ENCODE data around the gene MPZL2. TPM values are rescaled to one million over a fixed set of nuclear protein-coding genes. Genes with fewer than 3 reads are reported as not detected.

MPZL2 gene
- total RNA-seq, 4 donors from 2014 or later: 59.5 to 86.5 (median 75.0) TPM

GRCh38 chr11:118216621-118217481, 47.2 kb downstream of the MPZL2 start:
- Histone ChIP-seq H3K27me3 (peaks cover 22% of the 10 kb centered on the region), H3K4me1 (peaks cover 11 to 31% (median 25%) of the 10 kb centered on the region in 4 donors), H3K4me3 (no peak overlapping the region), H3K36me3 (no peaks in the 10 kb centered on the region), H3K9me3 (no peaks in the 10 kb centered on the region), H3K27ac (peak overlapping the region; percentile 9 to 39 (median 20))
- TF ChIP-seq CTCF (IDR thresholded peaks at IDR 0.05) (no peak), POLR2AphosphoS5 (IDR thresholded peaks at IDR 0.05) (no peak), EP300 (IDR thresholded peaks at IDR 0.05; ENCODE audit: low read depth) (no peak), POLR2A (IDR thresholded peaks at IDR 0.05) (no peak)
- DNase-seq: no peak
- in situ Hi-C loops (cut with MboI; ENCODE audit: low pct_ligation_motif_present in 1 of 4, low pct_unique_long_range_greater_than_20kb in 1 of 4, low sequenced_read_pairs in 3 of 4): no loop called here
- intact Hi-C loops (cut with DNase I; ENCODE audit: low total_unique reads): no loop called here
- WGBS, 2 donors (ENCODE audit: low coverage in 1 of 2): 68 to 77% methylated on average over 7 to 11 of the region's 11 CpGs

GRCh38 chr11:118215765-118216164, 48.3 kb downstream of the MPZL2 start:
- in situ Hi-C loops (cut with MboI; ENCODE audit: low pct_ligation_motif_present in 1 of 4, low pct_unique_long_range_greater_than_20kb in 1 of 4, low sequenced_read_pairs in 3 of 4): no loop called here
- Histone ChIP-seq H3K4me1 (peaks cover 14 to 42% (median 33%) of the 10 kb centered on the region in 4 donors), H3K27me3 (peaks cover 11% of the 10 kb centered on the region), H3K4me3 (no peak overlapping the region), H3K36me3 (no peaks in the 10 kb centered on the region), H3K27ac (peak overlapping the region; percentile 9 to 63 (median 46)), H3K9me3 (no peaks in the 10 kb centered on the region)
- no peak for TF ChIP-seq POLR2A (IDR thresholded peaks at IDR 0.05)
- no peak for DNase-seq
- intact Hi-C loops (cut with DNase I; ENCODE audit: low total_unique reads): no loop called here
- 90% methylated on average over 7 of the region's 7 CpGs; no CpG with 5 or more reads in 1 of the 2 donors for WGBS, 2 donors (ENCODE audit: low coverage in 1 of 2)

GRCh38 chr11:118215262-118215661, 48.8 kb downstream of the MPZL2 start:
- peaks cover 9% of the 10 kb centered on the region for H3K27me3 ChIP-seq
- H3K4me3 ChIP-seq: no peak overlapping the region
- DNase-seq: no peak
- in situ Hi-C loops (cut with MboI; ENCODE audit: low pct_ligation_motif_present in 1 of 4, low pct_unique_long_range_greater_than_20kb in 1 of 4, low sequenced_read_pairs in 3 of 4): no loop called here
- peak overlapping the region; percentile 41 to 63 (median 56) for H3K27ac ChIP-seq
- WGBS, 2 donors (ENCODE audit: low coverage in 1 of 2): 84 to 94% methylated on average over 3 of the region's 3 CpGs
- no peaks in the 10 kb centered on the region for H3K36me3 ChIP-seq
- intact Hi-C loops (cut with DNase I; ENCODE audit: low total_unique reads): no loop called here
- peaks cover 15 to 47% (median 34%) of the 10 kb centered on the region in 4 donors for H3K4me1 ChIP-seq
- TF ChIP-seq EP300 (IDR thresholded peaks at IDR 0.05; ENCODE audit: low read depth) (no peak), CTCF (IDR thresholded peaks at IDR 0.05) (no peak), POLR2A (IDR thresholded peaks at IDR 0.05) (no peak), POLR2AphosphoS5 (IDR thresholded peaks at IDR 0.05) (no peak)
- no peaks in the 10 kb centered on the region for H3K9me3 ChIP-seq

GRCh38 chr11:118214210-118214914, 49.7 kb downstream of the MPZL2 start:
- intact Hi-C loops (cut with DNase I; ENCODE audit: low total_unique reads): no loop called here
- Histone ChIP-seq H3K27me3 (peaks cover 5% of the 10 kb centered on the region), H3K36me3 (no peaks in the 10 kb centered on the region), H3K4me1 (peaks cover 15 to 47% (median 34%) of the 10 kb centered on the region in 4 donors), H3K9me3 (no peaks in the 10 kb centered on the region), H3K27ac (peak overlapping the region; percentile 59 to 75 (median 63)), H3K4me3 (no peak overlapping the region)
- in situ Hi-C loops (cut with MboI; ENCODE audit: low pct_ligation_motif_present in 1 of 4, low pct_unique_long_range_greater_than_20kb in 1 of 4, low sequenced_read_pairs in 3 of 4): no loop called here
- no peak for DNase-seq
- no peak for TF ChIP-seq CTCF (IDR thresholded peaks at IDR 0.05)
- peak in 1 of 3 donors; percentile 8 for TF ChIP-seq POLR2AphosphoS5 (IDR thresholded peaks at IDR 0.05)
- no peak for TF ChIP-seq POLR2A (IDR thresholded peaks at IDR 0.05)
- WGBS, 2 donors (ENCODE audit: low coverage in 1 of 2): 62 to 71% methylated on average over 5 to 6 of the region's 6 CpGs

Measured in transverse colon (tissue), 4 donors.